GM21360 (cell line): ENCODE results near the gene ARHGEF7.

ENCODE experiments used
- ATAC-seq: cut with Tn5 transposase; IDR thresholded peaks from one replicate; pipeline ENCODE4 v1.9.1; 2021; ENCODE audit warnings: mild to moderate bottlenecking, moderate library complexity; ENCODE audit not compliant: unreplicated experiment

The ARHGEF7 gene

DNA sequence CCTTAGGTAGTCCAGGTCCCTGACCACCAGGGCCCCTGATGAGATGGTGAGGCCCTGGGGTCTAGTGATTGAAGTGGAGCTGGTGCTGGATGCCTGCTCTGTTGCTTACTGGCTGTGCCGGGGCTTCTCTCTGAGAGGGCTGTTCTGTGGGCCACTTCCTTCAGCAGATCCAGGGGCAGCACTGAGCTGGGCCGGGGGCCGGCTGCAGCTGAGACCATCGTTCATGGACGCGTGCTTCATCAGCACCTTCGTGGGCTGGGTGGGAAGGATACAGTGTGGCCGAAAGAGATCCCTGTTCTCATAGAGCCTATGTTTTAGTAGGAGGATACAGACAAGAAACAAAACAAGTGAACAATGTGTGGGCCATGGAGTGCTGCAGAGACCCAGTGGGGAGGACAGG lies 172.1 kb downstream of the ARHGEF7 start:
- no peak for ATAC-seq

DNA sequence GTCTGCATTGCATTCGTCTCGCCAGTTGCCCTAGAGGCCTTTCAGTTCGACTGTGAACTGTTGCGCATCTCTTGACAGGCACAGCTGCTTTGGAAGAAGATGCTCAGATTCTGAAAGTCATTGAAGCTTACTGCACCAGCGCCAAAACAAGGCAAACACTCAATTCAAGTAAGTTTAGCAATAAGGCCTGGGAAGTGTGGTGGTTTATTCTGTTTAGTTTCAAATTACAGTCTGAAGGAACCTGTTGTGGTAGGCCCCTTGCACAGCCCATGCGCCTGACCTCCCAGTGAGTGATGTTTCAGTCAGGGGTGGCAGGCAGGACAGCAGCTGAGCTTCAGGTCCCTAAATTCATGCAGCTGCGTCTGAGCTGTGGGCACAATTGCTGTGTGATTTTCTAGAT lies 173.2 kb downstream of the ARHGEF7 start:
- ATAC-seq, result no peak

DNA sequence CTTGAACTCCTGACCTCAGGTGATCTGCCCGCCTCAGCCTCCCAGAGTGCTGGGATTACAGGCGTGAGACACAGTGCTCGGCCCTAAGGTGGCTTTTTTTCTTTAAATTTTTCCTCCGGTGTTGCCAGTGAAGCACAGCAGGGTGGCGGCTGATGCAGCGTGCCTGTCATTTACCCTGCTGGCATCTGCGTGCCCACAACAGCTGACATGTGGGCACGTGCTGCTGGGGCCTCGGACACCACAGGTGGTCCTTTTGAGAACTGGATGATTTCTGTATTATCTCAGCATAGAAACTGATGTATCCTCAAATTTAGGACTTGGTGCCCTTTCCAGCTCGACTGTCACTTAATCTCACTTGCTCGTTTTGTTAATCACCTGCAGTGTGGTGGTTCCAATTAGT lies 174.1 kb downstream of the ARHGEF7 start:
- ATAC-seq, result no peak

DNA sequence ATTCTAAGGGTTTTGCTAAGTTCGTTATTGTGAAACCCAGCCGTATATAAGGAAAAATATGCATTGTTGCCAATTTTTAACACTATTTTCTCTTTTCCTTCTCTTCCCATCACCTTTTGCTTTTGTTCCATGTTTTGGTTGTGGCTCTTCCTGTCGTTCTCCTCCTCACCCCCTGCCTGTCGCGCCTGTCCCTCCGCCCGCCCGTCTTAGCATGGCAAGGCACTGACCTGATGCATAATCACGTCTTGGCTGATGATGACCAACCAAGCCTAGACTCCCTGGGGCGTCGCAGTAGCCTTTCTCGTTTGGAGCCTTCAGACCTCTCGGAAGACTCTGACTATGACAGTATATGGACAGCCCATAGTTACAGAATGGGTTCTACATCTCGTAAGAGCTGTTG lies 176.8 kb downstream of the ARHGEF7 start:
- ATAC-seq, result no peak

DNA sequence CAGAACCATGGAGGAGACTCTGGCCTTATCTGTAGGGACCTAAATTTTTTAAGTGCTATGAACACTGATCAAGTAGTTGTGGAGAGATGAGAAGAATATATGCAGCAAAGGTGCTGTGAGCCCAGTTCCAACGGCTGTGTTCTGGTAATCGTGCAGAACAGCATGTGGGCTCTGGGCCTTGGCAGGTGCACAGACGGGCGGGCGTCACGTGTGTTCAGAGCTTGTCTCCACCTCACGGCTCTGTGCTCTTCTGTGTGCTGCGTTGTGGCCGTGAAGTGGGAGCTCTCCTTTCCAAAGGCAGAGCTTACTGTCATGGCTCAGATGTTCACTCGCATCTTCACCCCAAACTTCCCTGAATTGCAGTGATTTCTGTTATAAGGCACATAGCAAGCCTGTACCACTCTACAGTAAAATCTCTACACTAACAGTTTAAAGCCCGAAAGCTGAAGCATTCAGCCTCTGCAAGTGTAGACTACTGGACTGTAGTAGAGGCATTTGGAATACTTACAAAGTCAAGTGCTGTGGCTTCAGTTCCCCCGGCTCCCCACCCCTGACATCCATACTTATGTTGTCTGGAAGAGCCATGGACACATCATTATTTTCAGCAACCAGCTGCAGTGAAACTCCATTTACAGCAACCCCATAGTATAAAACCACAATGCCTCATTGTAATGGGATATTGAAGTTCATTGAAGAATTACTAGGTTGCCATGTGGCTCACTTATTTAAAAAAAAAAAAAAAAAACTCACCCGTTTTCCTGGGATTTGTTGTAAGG lies 177.8 kb downstream of the ARHGEF7 start:
- ATAC-seq, result no peak

DNA sequence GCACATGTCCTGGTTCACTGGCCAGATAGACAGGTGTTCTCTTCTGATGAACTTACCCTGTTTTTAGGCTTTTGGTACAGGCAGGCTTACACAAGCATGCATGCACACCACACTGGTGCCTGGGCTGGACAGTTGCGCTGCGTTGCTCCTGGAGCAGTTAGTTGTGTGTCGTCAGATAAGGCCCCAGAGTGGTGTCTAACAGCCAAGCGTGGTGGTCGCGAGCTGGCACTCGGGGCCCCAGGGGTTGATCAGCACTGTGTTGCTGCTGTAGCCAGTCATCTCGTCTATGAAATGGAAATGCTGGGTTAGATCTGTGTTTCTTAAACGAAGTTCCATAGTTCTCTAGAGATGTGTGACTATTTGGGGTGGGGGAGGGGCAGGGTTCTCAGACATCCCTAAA lies 180.8 kb downstream of the ARHGEF7 start:
- no peak for ATAC-seq

DNA sequence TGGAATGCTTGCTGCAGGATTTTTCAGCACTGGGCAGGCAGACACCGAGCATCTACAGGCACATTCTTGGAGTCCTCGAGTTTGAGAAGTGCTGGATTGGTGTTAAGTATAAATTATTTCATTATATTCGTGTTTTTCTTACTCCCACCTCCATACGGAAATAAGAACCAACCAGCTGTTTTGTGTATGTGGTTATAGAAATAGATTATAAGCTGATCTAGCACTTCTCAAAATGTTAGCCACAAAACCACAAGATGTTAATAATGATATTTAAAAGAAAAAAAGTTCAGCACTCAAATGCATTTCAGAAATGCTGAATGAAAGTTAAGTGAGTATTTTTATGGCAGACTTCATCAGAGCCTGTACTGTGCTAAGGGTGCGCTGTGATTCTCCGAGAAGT lies 181.3 kb downstream of the ARHGEF7 start:
- no peak for ATAC-seq

DNA sequence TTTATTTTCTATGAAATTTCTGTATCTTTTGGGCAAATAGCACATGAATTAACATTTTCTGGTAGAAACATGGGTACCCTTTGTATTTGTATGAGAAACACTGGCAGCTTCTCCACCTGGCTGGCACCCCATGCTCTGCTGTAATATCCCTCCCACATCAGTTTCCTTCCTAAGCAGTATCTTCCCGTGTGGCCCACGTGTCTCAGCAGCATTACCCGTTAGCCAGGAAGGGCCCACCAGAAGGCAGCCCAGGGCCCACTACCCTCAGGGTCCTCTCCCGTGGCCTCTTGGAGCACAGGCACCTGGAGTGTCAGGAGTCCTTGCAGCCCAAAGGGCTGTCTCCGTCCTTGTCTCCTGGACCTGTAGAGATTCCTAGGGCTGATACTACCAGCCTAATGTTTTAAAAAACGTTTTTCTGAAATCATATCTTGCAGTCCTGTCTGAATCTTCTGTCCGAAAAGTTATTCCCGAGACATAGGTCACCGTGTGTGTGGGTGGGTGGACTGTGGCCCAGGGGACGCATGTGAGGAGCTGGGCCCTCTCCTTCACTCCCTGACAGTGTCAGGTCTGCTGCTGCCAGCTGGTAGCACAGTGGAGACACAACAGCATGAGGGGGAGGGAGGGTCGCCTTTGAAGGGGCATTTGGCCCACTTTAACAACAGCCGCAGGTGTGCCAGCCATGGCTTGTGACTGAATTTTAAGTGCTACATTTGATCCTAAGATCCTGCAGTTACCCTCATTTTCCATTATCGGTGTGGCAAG lies 183.3 kb downstream of the ARHGEF7 start:
- ATAC-seq, result no peak

DNA sequence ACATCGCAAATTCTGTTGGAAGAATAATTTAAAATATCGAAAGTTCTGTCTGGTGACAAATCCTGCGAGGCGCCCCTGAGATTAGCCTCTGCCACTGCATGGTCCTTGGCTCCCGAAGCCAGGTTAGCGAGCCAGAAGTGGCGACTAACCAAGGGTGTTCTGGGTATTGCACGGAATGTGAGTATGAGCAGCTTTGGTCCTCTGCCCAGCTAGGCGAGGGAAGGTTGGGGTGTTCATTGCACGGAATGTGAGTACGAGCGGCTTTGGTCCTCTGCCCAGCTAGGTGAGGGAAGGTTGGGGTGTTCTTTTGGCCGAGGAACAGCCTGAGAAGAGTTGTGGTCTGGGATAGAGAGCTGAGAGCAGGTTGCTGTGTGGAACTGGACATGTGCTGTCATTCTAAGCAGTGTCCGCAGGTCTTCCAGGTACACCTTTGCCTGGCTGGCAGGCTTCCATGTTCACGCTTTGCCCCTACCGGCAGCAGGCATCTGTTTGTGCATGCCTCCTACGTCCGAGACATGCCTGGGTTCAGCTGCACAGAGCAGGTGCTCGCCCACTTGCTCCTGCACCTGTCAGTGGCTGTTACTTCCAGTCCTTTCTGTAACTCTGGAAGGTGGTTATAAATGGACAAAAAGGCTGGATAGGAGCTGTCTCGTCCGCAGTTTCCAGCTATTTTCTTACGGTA lies 187.1 kb downstream of the ARHGEF7 start:
- ATAC-seq, result no peak

DNA sequence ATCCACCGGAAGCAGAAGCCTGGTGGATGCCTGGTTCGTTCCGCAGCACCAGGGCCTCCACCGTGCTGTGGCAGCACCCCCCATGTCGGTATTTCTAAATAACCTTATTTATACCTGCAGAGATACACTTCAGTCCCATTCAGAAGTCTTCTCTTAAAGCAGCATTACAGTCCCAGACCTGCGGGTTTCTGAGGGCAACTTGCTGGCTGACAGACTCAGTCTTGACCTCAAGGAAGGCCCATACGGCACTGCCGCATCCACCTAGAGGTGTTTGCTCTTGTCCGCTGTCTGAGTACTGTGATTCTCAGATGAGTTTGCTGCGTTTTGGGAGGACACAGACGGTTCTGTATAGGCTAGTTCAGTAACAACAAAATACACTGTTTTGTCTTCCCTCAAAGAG lies 188.4 kb downstream of the ARHGEF7 start:
- no peak for ATAC-seq

DNA sequence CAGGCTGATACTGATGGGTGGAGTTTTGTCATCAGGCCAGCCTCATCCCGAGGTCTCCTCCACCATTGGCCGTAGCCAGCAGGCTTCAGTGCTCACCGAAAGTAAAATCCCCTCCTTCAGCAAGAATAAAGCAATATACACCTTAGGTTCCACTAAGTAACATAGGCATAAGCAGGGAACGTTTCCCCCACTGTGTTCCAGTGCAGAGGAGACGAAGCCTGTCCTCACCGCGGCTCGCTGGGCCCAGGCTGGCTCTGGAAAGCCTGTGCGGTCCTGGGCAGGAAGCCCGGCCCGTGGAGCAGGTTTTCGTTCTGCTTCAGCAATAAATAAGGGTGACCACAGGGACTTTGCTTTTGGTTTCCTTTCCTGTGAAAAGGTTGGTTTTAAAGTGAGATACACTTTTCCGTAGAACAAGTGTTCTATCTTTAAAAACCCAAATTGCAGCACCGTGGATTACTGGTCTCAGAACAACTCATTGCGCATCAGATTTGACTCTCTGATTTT lies 189.0 kb downstream of the ARHGEF7 start:
- ATAC-seq, result peak; percentile 87

DNA sequence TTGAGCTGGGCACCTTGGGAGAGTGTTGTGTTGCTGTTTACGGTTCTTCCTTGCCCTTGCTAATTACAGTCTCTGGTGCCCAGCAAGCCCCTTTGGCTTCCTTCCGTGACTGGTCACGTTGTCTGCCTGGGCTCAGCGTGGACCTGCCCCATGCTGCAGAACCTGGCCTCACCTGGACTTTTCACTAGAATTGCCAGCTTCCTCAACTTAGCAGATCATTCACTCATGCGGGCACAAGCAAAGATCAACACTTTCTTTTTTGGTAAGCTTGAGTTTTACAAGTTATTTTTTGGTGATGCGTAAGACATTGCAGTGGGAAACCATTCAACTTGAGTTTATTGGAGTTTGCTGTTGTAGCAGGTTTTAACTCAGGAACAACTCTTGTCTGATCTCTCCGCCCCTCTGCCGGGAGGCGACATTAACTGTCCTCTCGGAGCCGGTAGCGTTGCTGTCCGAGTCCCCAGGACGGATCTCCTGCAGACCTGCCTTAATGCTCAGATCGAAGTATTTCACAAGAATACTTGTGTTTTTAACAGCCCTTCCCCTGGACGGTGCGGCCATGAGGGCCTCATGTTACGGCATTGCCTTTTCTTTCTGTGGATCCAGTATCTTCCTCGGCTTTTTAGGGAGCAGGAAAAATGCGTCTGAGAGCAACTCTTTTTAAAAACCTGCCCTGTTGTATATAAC lies 189.6 kb downstream of the ARHGEF7 start:
- no peak for ATAC-seq

DNA sequence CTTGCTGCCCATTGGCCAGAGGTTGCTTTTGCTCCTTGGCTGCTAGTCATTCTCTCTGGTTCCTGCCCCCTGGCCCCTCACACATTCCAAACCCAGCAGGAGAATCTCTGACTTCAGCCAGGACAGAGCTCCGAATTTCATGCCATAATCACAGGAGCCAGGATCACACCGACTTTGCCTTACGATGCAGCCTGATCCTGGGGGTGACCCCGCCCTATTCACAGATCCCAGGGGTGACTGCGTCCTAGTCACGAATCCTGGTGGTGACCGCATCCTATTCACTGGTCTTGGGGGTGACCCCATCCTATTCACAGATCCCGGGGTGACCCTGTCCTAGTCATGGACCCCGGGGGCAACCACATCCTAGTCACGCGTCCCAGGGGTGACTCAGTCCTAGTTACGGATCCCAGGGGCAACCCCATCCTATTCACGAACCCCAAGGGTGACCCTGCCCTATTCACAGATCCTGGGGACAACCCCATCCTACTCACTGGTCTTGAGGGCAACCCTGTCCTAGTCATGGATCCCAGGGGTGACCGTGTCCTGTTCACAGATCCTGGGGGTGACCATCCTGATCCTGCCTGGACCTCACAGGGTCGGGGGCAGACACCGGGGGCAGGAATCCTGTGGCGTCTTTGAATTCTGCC lies 198.0 kb downstream of the ARHGEF7 start:
- ATAC-seq, result no peak

DNA sequence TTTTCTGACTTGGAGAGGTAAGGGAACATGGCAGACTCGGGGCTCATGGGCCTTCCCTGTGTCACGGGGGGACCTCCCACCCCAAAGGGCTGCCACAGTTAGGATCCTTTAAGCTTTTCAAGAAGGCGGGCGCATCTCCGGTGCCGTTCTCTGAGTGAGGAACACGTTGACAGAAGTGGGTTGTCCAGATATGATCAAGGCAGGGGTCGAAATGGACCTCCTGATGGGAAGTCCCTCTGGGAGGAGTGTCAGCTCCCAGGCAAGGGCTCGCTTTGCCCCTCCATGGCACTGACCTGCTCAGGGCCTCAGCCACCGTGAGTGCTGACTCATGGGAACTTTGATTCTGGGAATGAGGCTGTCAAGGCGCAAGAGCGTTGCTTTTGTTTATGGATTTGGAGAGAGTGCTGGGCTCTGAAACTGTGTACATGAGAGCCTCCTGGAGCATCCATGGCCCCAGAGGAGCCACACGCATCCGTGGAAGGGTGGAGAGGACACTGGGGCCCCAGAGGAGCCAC lies 198.9 kb downstream of the ARHGEF7 start:
- ATAC-seq, result no peak

DNA sequence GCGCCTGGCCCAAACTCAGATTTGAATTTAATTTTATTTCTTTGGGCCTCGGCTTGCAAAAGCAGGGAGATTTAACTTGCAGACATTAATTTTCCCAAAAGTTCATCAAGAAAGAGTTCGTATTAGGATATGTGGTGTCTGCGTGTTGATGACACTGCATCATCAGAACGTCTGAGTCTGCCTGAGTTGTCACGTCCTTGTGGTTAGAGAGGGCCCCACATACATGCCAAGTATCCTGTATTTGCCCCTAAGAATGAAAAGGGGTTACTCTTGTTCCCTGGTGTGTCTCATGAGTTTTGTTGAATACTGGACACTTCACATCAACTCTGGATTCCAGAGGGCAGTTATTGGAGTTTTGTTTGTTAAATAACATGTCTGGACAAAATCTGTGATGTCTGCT lies 199.7 kb downstream of the ARHGEF7 start:
- ATAC-seq, result no peak

DNA sequence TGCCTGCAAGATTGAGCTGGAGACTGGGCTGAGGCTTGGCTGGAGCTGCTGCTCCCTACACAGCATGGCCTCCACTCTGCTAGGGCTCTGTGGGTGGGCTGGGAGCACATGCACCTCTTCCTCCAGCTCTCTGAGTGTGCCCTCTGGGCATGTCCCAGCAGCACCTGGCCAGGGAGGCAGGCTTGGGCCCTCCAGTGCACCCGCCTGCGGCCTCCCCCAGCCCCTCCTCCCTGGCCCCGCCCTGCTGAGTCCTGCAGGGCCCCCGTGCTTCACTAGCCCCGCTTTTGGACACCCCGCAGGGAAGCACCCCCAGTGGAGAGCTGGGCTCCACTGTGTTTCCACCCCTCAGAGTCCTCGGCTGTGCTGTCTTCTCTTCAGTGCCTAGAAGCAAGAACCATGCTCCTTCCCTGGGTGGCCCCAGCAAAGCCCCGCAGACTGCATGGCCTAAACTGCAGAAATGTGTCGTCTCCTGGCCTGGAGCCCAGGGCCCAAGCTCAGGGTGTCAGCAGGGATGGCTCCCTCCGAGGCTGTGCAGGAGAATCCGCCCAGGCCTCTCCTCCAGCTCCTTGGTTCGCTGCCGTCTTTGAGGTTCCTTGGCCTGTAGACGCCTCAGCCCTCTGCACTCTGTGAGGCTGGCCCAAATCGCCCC lies 200.4 kb downstream of the ARHGEF7 start:
- no peak for ATAC-seq

DNA sequence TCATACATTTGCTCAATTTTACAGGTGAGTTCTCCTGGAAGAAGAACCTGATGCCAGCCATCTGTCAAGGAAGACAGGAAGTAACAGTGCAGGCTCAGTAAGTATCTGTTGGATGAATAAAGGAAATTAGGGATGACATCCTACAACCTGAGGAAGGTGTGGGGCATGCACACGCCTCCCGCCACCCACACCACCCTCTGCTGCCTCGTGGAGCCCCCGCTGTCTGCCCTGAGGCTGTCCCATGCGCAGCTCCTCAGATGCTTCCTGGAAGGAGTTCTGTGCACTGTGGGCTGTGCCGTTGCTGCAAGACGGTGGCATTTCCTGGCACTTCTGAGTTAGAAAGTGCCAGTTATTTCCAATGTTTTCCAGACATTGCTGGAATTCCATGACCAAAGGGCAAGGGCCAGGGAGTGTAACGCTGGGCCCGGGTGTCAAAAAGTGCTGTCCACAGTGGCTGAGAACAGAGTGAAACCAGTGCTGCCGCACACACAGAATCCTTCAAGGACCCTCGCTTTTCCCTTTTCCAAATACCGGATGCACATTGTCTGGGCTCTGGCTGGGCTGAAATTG lies 201.1 kb downstream of the ARHGEF7 start:
- no peak for ATAC-seq

DNA sequence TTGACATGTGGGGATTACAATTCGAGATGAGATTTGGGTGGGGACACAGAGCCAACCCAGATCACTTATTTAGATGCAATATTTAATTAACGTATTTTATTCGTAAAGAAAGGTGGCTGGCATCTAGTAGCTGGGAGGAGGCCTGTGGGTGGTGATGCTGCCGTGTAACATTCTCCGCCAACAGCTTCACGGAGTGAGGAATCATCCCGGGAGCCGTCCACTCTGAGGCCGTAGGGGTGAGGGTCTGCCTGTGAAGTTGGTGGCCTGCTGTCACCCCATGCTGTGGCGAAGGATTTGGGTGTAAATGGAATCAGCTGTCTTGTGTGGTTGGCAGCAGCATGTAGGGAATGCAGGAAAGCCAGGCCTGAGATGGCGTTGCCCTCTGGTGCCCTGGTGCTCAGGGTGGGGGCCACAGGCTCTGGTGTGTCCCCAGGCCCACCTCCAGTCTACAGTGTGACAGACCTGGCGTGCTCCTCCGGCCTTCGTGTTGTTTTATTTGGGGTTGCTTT lies 202.0 kb downstream of the ARHGEF7 start:
- ATAC-seq, result no peak

DNA sequence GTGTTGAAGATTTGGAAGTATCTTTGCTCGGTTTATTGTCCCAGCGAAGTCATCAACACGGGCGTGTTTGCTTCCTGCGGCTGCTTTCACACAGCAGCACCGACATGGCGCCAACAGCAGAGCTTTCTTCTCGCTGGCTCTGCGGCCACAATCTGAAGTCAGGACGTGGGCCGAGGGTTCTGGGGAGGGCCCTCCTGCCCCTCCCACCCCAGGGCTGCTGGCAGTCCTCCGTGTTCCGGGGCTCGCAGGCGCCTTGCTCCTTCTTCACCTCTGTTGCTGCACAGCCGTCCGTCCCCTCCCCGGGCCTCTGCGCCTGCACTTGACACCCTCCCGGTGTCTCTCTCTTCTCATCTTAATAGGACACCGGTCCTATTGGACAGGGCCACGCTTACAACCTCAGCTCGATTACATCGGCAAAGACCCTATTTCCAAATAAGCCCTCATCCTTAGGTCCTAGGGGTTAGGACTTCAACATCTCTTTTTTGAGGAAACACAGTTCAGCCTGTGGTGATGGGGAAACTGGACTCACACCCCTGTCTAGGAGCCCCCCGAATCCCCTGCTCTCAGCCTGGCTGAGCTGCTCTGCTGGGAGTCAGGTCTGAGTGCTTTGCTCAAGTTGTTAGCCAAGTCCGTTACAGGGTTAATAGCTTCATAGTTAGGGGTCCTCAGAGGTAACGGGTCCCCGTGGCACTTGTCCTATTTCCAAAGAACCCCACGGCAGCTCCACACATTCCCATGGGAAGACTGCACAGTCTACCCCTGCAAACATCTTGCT lies 202.6 kb downstream of the ARHGEF7 start:
- no peak for ATAC-seq
